HCT116 (cell line): Measurements from ENCODE around the gene SNAPC4. TPM values are rescaled to one million over a fixed set of nuclear protein-coding genes. Genes with fewer than 3 reads are reported as not detected.

ENCODE experiments used
- ATAC-seq: fragments of 200-7000 bp; cut with Tn5 transposase; 2 replicates; pipeline ENCODE4 v1.9.1; 2020; ENCODE audit warnings: mild to moderate bottlenecking, moderate library complexity
- BruUV-seq: library from RNA; stranded (reverse); fragments of 400-500 nt; replicated peaks from 2 replicates; lab custom pipeline; 2021; lab: Mats Ljungman, UMichigan
- CTCF ChIA-PET: fragments of 300-600 bp; sonication (Branson Sonifier 250); formaldehyde crosslinking; loops from one replicate; lab custom pipeline; 2021; ENCODE audit warnings: antibody characterized with exemption; lab: Charles Lee
- POLR2A ChIA-PET: fragments of 300-600, 350-600 bp; sonication (Branson Sonifier 250); formaldehyde crosslinking; loops from one replicate; lab custom pipeline; 2021; ENCODE audit warnings: antibody characterized with exemption; lab: Charles Lee
- RAD21 ChIA-PET, 2 experiments: fragments of 300-600 bp; sonication (Branson Sonifier 250); formaldehyde crosslinking; loops; one replicate each; lab custom pipeline; 2023; ENCODE audit warnings: low total read pairs in 2 of 2; ENCODE audit not compliant: uncharacterized antibody in 2 of 2, unreplicated experiment in 2 of 2, low non-redundant PET in 1 of 2; lab: Charles Lee
- DNase-seq: peaks from one replicate; pipeline ENCODE4 v3.0.0-alpha.2; 2010; ENCODE audit warnings: low read depth, low spot score
- H2AFZ ChIP-seq: fragments of 200-600 bp; shearing (Covaris generic), sonication (generic); 2 replicates; pipeline ENCODE4 v1.6.1; 2017; ENCODE audit warnings: low read depth, mixed run types, mixed read lengths, antibody characterized with exemption, low read length; ENCODE audit not compliant: poor library complexity, severe bottlenecking
- H3K27ac ChIP-seq: 2 replicates; pipeline ENCODE4 v1.5.1; 2012; ENCODE audit warnings: low read depth, low read length
- H3K27me3 ChIP-seq: fragments of 200-600 bp; sonication (generic); 2 replicates; pipeline ENCODE4 v1.6.1; 2016; ENCODE audit warnings: mixed run types, low read length, mixed read lengths; ENCODE audit not compliant: insufficient read depth
- H3K36me3 ChIP-seq, 2 experiments: fragments of 200-500 bp in 1 of 2; fragments of 200-600 bp in 1 of 2; sonication (Bioruptor generic) in 1 of 2; sonication (generic) in 1 of 2; 2 replicates each; pipeline versions ENCODE4 v1.5.1 to v1.6.1; 2014 to 2016; ENCODE audit warnings: low read length in 2 of 2, inconsistent platforms in 1 of 2, mixed read lengths in 1 of 2, mixed run types in 1 of 2; ENCODE audit not compliant: insufficient read depth in 2 of 2, control insufficient read depth in 1 of 2
- H3K4me1 ChIP-seq, 2 experiments: fragments of 200-600 bp in 1 of 2; sonication (generic) in 1 of 2; 2 replicates each; pipeline versions ENCODE4 v1.5.1 to v1.6.1; 2012 to 2017; ENCODE audit warnings: low read length in 2 of 2, inconsistent platforms in 1 of 2, mild to moderate bottlenecking in 1 of 2, mixed read lengths in 1 of 2, mixed run types in 1 of 2, moderate library complexity in 1 of 2; ENCODE audit not compliant: insufficient read depth in 2 of 2, control insufficient read depth in 1 of 2
- H3K4me2 ChIP-seq: fragments of 200-600 bp; sonication (generic); 2 replicates; pipeline ENCODE4 v1.6.1; 2017; ENCODE audit warnings: mixed run types, low read length, mixed read lengths
- H3K4me3 ChIP-seq, 2 experiments: fragments of 200-600 bp in 1 of 2; sonication (generic) in 1 of 2; replicated peaks in 1 of 2; 2 replicates each; pipeline ENCODE4 v1.5.1; 2011 to 2016; ENCODE audit warnings: low read length in 2 of 2, control low read depth in 1 of 2, low read depth in 1 of 2, mild to moderate bottlenecking in 1 of 2, mixed read lengths in 1 of 2, mixed run types in 1 of 2
- H3K79me2 ChIP-seq: fragments of 200-600 bp; sonication (generic); 2 replicates; pipeline ENCODE4 v1.6.1; 2017; ENCODE audit warnings: mild to moderate bottlenecking, mixed run types, low read length, moderate library complexity, mixed read lengths; ENCODE audit not compliant: insufficient read depth
- H3K9ac ChIP-seq: fragments of 200-600 bp; sonication (generic); 2 replicates; pipeline ENCODE4 v1.6.1; 2016; ENCODE audit warnings: low read length, mixed read lengths
- H3K9me2 ChIP-seq: fragments of 200-600 bp; sonication (generic), shearing (Covaris generic); 2 replicates; pipeline ENCODE4 v1.6.1; 2017; ENCODE audit warnings: mixed run types, mild to moderate bottlenecking, moderate library complexity; ENCODE audit not compliant: insufficient read depth
- H3K9me3 ChIP-seq, 2 experiments: fragments of 200-500 bp in 1 of 2; fragments of 200-600 bp in 1 of 2; sonication (Bioruptor generic) in 1 of 2; sonication (generic) in 1 of 2; 2 replicates each; pipeline ENCODE4 v1.6.1; 2014 to 2017; ENCODE audit warnings: low read length in 2 of 2, mixed read lengths in 2 of 2, inconsistent platforms in 1 of 2, low read depth in 1 of 2, mild to moderate bottlenecking in 1 of 2, mixed run types in 1 of 2, moderate library complexity in 1 of 2; ENCODE audit not compliant: control insufficient read depth in 1 of 2, insufficient read depth in 1 of 2
- H4K20me1 ChIP-seq: fragments of 200-600 bp; sonication (generic), shearing (Covaris generic); 2 replicates; pipeline ENCODE4 v1.6.1; 2017; ENCODE audit warnings: mixed run types, mild to moderate bottlenecking, moderate library complexity; ENCODE audit not compliant: insufficient read depth
- CEBPB ChIP-seq: IDR thresholded peaks from 2 replicates; pipeline ENCODE4 v1.6.1; 2012; ENCODE audit warnings: low read depth
- EGR1 ChIP-seq: IDR thresholded peaks from 2 replicates; pipeline ENCODE4 v1.6.1; 2012; ENCODE audit warnings: low read depth
- ELF1 ChIP-seq: IDR thresholded peaks from 2 replicates; pipeline ENCODE4 v1.6.1; 2012; ENCODE audit warnings: low read depth, borderline replicate concordance
- EZH2 ChIP-seq: fragments of 200-600 bp; sonication (generic); IDR thresholded peaks from 2 replicates; pipeline ENCODE4 v1.6.1; 2017; ENCODE audit warnings: antibody characterized with exemption, mixed run types
- EZH2phosphoT487 ChIP-seq: fragments of 200-600 bp; IDR thresholded peaks from 2 replicates; pipeline ENCODE4 v1.6.1; 2018; ENCODE audit warnings: antibody characterized with exemption, borderline replicate concordance
- FOSL1 ChIP-seq: IDR thresholded peaks from 2 replicates; pipeline ENCODE4 v1.6.1; 2012; ENCODE audit warnings: low read depth
- JUND ChIP-seq: IDR thresholded peaks from 2 replicates; pipeline ENCODE4 v1.6.1; 2012
- POLR2A ChIP-seq: IDR thresholded peaks from 2 replicates; pipeline ENCODE4 v1.7.0; 2011; ENCODE audit warnings: borderline replicate concordance; ENCODE audit not compliant: insufficient read depth, insufficient read length; ENCODE audit errors: extremely low read depth
- POLR2AphosphoS5 ChIP-seq: IDR thresholded peaks from 2 replicates; pipeline ENCODE4 v1.6.1; 2011; ENCODE audit warnings: mild to moderate bottlenecking, low read depth, low read length, moderate library complexity
- SIN3A ChIP-seq: IDR thresholded peaks from 2 replicates; pipeline ENCODE4 v1.6.1; 2012; ENCODE audit warnings: low read depth
- SP1 ChIP-seq: IDR thresholded peaks from 2 replicates; pipeline ENCODE4 v1.6.1; 2012; ENCODE audit warnings: low read depth
- SRF ChIP-seq: IDR thresholded peaks from 2 replicates; pipeline ENCODE4 v1.6.1; 2012; ENCODE audit warnings: low read depth
- ZFX ChIP-seq: fragments of 450-650 bp; IDR thresholded peaks from 2 replicates; pipeline ENCODE4 v1.6.1; 2017
- ZNF274 ChIP-seq: fragments of 200-500 bp; sonication (Bioruptor generic); IDR thresholded peaks from 2 replicates; pipeline ENCODE4 v1.6.1; 2014; ENCODE audit warnings: mild to moderate bottlenecking, low read depth, low read length, inconsistent platforms
- intact Hi-C: fragments of 100-400 bp; cut with micrococcal nuclease; formaldehyde crosslinking; loops from 2 replicates; pipeline ENCODE4 v1.10.0; 2022
- total RNA-seq: library from RNA; stranded (reverse); gene quantifications from one replicate; pipeline ENCODE4 v1.2.1, GENCODE V29; 2021; ENCODE audit not compliant: unreplicated experiment
- TF ChIP-seq, protein P1 (sequence below): IDR thresholded peaks from 2 replicates; pipeline ENCODE4 v1.6.1; 2012; ENCODE audit warnings: low read depth
- TF ChIP-seq, protein P2 (sequence below): IDR thresholded peaks from 2 replicates; pipeline ENCODE4 v1.6.1; 2012
- TF ChIP-seq, protein P3 (sequence below): IDR thresholded peaks from 2 replicates; pipeline ENCODE4 v1.6.1; 2011; ENCODE audit warnings: mild to moderate bottlenecking, low read length, moderate library complexity; ENCODE audit not compliant: insufficient replicate concordance; ENCODE audit errors: extremely low read depth
- TF ChIP-seq, protein P4 (sequence below): IDR thresholded peaks from 2 replicates; pipeline ENCODE4 v1.6.1; 2012
- TF ChIP-seq, protein P5 (sequence below), 3 experiments: fragments of 200-600 bp in 1 of 3; sonication (generic) in 1 of 3; IDR thresholded peaks in 2 of 3; conservative IDR thresholded peaks in 1 of 3; 2 replicates each; pipeline ENCODE4 v1.5.1; 2012 to 2017; ENCODE audit warnings: low read depth in 2 of 3, low read length in 2 of 3, antibody characterized with exemption in 1 of 3, borderline replicate concordance in 1 of 3, control low read depth in 1 of 3, mild to moderate bottlenecking in 1 of 3, mixed read lengths in 1 of 3, mixed run types in 1 of 3, moderate library complexity in 1 of 3; ENCODE audit not compliant: insufficient read depth in 1 of 3

The SNAPC4 gene
- total RNA-seq, 1 experiment from 2014 or later = 20.4 TPM

DNA sequence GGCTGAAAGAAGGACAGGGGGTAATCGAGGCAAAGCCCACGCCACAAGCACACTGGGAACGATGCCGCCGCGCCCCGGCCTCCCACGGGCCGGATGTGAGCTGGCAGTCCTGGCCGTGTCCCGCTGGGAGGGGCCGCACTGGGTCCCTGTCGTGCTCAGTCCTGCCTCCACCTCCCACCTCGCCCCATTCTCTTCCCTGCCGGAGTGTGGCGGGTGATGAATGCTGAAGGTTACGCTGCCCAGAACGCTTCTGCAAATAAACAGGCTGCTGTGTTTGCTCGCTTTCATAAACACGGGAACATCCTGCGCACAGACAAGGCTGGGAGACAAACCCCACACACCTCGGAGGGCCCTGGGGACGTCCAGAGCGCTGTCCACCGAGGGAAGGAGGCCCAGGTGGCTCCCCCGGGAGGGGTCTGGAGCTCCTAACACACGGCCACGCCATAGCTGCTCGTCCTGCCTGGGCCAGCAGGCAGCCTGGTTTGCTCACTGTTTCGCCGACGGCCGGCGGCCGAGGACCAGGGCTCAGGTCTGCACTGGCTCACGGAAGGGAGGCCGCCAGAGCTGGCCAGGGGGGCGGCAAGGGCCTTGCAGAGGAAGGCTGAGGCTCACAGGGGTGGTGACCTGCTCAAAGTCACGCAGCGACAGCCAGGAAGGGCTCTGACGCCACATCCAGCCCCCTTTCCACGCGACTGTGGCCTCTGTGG, 38.8 kb downstream of the SNAPC4 start:
- H3K27me3 ChIP-seq = no peaks in the 10 kb centered on the region
- TF ChIP-seq SIN3A = no peak
- no peak for TF ChIP-seq JUND
- TF ChIP-seq, protein P1, sequence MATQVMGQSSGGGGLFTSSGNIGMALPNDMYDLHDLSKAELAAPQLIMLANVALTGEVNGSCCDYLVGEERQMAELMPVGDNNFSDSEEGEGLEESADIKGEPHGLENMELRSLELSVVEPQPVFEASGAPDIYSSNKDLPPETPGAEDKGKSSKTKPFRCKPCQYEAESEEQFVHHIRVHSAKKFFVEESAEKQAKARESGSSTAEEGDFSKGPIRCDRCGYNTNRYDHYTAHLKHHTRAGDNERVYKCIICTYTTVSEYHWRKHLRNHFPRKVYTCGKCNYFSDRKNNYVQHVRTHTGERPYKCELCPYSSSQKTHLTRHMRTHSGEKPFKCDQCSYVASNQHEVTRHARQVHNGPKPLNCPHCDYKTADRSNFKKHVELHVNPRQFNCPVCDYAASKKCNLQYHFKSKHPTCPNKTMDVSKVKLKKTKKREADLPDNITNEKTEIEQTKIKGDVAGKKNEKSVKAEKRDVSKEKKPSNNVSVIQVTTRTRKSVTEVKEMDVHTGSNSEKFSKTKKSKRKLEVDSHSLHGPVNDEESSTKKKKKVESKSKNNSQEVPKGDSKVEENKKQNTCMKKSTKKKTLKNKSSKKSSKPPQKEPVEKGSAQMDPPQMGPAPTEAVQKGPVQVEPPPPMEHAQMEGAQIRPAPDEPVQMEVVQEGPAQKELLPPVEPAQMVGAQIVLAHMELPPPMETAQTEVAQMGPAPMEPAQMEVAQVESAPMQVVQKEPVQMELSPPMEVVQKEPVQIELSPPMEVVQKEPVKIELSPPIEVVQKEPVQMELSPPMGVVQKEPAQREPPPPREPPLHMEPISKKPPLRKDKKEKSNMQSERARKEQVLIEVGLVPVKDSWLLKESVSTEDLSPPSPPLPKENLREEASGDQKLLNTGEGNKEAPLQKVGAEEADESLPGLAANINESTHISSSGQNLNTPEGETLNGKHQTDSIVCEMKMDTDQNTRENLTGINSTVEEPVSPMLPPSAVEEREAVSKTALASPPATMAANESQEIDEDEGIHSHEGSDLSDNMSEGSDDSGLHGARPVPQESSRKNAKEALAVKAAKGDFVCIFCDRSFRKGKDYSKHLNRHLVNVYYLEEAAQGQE = no peak
- TF ChIP-seq EZH2phosphoT487 = no peak
- TF ChIP-seq FOSL1 = no peak
- TF ChIP-seq, protein P2, sequence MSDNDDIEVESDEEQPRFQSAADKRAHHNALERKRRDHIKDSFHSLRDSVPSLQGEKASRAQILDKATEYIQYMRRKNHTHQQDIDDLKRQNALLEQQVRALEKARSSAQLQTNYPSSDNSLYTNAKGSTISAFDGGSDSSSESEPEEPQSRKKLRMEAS = no peak
- no peak for TF ChIP-seq SRF
- no peak for TF ChIP-seq SP1
- TF ChIP-seq CEBPB = no peak
- TF ChIP-seq, protein P3, sequence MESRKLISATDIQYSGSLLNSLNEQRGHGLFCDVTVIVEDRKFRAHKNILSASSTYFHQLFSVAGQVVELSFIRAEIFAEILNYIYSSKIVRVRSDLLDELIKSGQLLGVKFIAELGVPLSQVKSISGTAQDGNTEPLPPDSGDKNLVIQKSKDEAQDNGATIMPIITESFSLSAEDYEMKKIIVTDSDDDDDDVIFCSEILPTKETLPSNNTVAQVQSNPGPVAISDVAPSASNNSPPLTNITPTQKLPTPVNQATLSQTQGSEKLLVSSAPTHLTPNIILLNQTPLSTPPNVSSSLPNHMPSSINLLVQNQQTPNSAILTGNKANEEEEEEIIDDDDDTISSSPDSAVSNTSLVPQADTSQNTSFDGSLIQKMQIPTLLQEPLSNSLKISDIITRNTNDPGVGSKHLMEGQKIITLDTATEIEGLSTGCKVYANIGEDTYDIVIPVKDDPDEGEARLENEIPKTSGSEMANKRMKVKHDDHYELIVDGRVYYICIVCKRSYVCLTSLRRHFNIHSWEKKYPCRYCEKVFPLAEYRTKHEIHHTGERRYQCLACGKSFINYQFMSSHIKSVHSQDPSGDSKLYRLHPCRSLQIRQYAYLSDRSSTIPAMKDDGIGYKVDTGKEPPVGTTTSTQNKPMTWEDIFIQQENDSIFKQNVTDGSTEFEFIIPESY = no peak
- TF ChIP-seq EZH2 = no peak
- TF ChIP-seq ZNF274 = no peak
- TF ChIP-seq ELF1 = no peak
- TF ChIP-seq, protein P4, sequence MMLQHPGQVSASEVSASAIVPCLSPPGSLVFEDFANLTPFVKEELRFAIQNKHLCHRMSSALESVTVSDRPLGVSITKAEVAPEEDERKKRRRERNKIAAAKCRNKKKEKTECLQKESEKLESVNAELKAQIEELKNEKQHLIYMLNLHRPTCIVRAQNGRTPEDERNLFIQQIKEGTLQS = no peak
- no peak for TF ChIP-seq EGR1
- no peak for TF ChIP-seq ZFX
- TF ChIP-seq, protein P5, sequence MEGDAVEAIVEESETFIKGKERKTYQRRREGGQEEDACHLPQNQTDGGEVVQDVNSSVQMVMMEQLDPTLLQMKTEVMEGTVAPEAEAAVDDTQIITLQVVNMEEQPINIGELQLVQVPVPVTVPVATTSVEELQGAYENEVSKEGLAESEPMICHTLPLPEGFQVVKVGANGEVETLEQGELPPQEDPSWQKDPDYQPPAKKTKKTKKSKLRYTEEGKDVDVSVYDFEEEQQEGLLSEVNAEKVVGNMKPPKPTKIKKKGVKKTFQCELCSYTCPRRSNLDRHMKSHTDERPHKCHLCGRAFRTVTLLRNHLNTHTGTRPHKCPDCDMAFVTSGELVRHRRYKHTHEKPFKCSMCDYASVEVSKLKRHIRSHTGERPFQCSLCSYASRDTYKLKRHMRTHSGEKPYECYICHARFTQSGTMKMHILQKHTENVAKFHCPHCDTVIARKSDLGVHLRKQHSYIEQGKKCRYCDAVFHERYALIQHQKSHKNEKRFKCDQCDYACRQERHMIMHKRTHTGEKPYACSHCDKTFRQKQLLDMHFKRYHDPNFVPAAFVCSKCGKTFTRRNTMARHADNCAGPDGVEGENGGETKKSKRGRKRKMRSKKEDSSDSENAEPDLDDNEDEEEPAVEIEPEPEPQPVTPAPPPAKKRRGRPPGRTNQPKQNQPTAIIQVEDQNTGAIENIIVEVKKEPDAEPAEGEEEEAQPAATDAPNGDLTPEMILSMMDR (IDR thresholded peaks at IDR 0.05 in 2 of 3, conservative IDR thresholded peaks at IDR 0.05 in 1 of 3; ENCODE audit: borderline replicate concordance in 1 of 3, insufficient read depth in 1 of 3, low read depth in 2 of 3, low read length in 2 of 3) = no peak
- no peak for TF ChIP-seq POLR2A
- no peak for TF ChIP-seq POLR2AphosphoS5
- TF ChIP-seq, all 23 proteins: peak for 0
- Histone ChIP-seq H3K27ac (no peak overlapping the region), H3K4me1 (peaks cover 10 to 16% of the 10 kb centered on the region in 2 experiments), H3K36me3 (no peaks in the 10 kb centered on the region), H3K9ac (no peak overlapping the region), H3K79me2 (no peaks in the 10 kb centered on the region), H3K4me2 (no peak overlapping the region), H3K9me3 (no peaks in the 10 kb centered on the region), H4K20me1 (no peaks in the 10 kb centered on the region), H2AFZ (no peak overlapping the region), H3K9me2 (no peaks in the 10 kb centered on the region), H3K4me3 (no peak overlapping the region)
- ATAC-seq = no peak
- CTCF ChIA-PET = no interaction called here
- no TSS peak for BruUV-seq
- intact Hi-C loops = no loop called here
- DNase-seq = no peak
- POLR2A ChIA-PET = no interaction called here
- RAD21 ChIA-PET = no interaction called here
